PC-3 (cell line): ENCODE results near the gene DEPDC1.

Source experiments
- CTCF ChIP-seq: fragments of 300-600 bp; sonication (generic); conservative IDR thresholded peaks from 2 replicates; pipeline ENCODE4 v1.5.1; 2017; ENCODE audit warnings: antibody characterized with exemption, low read depth, mild to moderate bottlenecking, low read length
- EZH2phosphoT487 ChIP-seq: fragments of 300-600 bp; sonication (generic); IDR thresholded peaks from 2 replicates; pipeline ENCODE4 v1.6.1; 2018; ENCODE audit warnings: mild to moderate bottlenecking, antibody characterized with exemption, low read length, borderline replicate concordance

- TF ChIP-seq CTCF (no peak), EZH2phosphoT487 (no peak)
Measured at GRCh38 chr1:68481041-68481440, 15.8 kb downstream of the DEPDC1 start.
